ENCODE measurements around the gene KLHL10. TPM values are rescaled to one million over a fixed set of nuclear protein-coding genes. Genes with fewer than 3 reads are reported as not detected.

KLHL10 gene
- total and polyA plus RNA-seq, 10 donors: 0.03 to 2.1 (median 0.20) TPM; not detected in 5

GRCh38 chr17:41895617-41896016 lies 58.0 kb downstream of the KLHL10 start:
- TF ChIP-seq POLR2AphosphoS5 (IDR thresholded peaks at IDR 0.05): no peak
- no peak for TF ChIP-seq CTCF (IDR thresholded peaks at IDR 0.05 in 8 of 11, conservative IDR thresholded peaks at IDR 0.05 in 3 of 11)
- no peak for TF ChIP-seq POLR2A (IDR thresholded peaks at IDR 0.05)
- intact Hi-C loops (cut with DNase I; ENCODE audit: low total_unique reads): no loop called here
- Histone ChIP-seq H3K27me3 (replicated peaks in 1 of 7) (no peaks in the 10 kb centered on the region), H3K36me3 (peaks cover 3 to 100% (median 94%) of the 10 kb centered on the region in 6 donors), H3K9me3 (no peaks in the 10 kb centered on the region), H3K27ac (peak overlapping the region in 1 of 8 donors; percentile 13), H3K4me1 (peaks cover 0 to 19% (median 0%) of the 10 kb centered on the region in 6 donors), H3K4me3 (no peak overlapping the region)
- DNase-seq: no peak
- 64 to 88% (median 83%) methylated on average over 5 of the region's 5 CpGs for WGBS, 5 donors

DNA sequence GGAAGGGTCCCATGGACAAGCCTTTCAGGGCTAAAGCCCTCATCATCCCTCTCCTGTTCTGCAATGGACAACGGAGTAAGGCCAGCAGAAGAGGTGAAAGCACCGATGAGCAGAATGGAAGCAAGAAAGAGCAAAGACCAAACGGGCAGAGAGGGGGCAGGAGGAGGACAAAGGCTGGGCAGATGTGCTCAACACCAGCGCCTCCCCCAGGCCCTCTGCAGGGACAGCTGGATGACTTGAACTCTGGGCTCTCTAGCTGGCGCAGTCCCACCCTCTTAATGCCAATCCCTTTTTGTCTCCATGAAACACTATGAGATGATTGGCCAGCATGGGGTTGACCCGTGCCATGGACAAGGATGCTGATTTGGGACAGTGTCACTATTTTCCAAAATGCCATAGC lies 59.1 kb downstream of the KLHL10 start:
- Histone ChIP-seq H3K9me3 (no peaks in the 10 kb centered on the region), H3K27me3 (replicated peaks in 1 of 7) (no peaks in the 10 kb centered on the region), H3K4me3 (no peak overlapping the region), H3K27ac (no peak overlapping the region), H3K4me1 (peaks cover 0 to 19% (median 0%) of the 10 kb centered on the region in 6 donors), H3K36me3 (peaks cover 3 to 100% (median 94%) of the 10 kb centered on the region in 6 donors)
- TF ChIP-seq POLR2AphosphoS5 (IDR thresholded peaks at IDR 0.05) (no peak), POLR2A (IDR thresholded peaks at IDR 0.05) (no peak), CTCF (IDR thresholded peaks at IDR 0.05 in 8 of 11, conservative IDR thresholded peaks at IDR 0.05 in 3 of 11) (no peak)
- no peak for DNase-seq
- WGBS, 5 donors: 92 to 98% (median 96%) methylated on average over 6 of the region's 6 CpGs
- intact Hi-C loops (cut with DNase I; ENCODE audit: low total_unique reads): no loop called here

Small RNAs within 50 kb of the gene (small RNA-seq; reads per million reads assigned to genes)
- gene AC125257.2: 0 reads per million in 4 donors

Other genes with a start within 250 kb of the KLHL10 start
- not detected for gene KRT16, start 225.1 kb upstream of the KLHL10 start, total RNA-seq
- gene KRT16, start 225.1 kb upstream of the KLHL10 start, polyA plus RNA-seq: under 1 TPM in 2 of 3 donors, not detected in 1; 0.07 to 0.19 TPM
- gene KRT17, start 213.2 kb upstream of the KLHL10 start, total RNA-seq: 1 to 10 TPM in 1 of 7 donors, not detected in 6; 1.2 TPM
- gene KRT17, start 213.2 kb upstream of the KLHL10 start, polyA plus RNA-seq: under 1 TPM in 2 of 3 donors, not detected in 1; 0.58 to 0.70 TPM
- gene EIF1, start 148.9 kb upstream of the KLHL10 start, total RNA-seq: 100 to 1,000 TPM; 313 to 897 (median 665) TPM
- 100 to 1,000 TPM; 560 to 722 (median 560) TPM for gene EIF1, start 148.9 kb upstream of the KLHL10 start, polyA plus RNA-seq
- not detected for gene GAST, start 125.5 kb upstream of the KLHL10 start, total RNA-seq
- not detected for gene GAST, start 125.5 kb upstream of the KLHL10 start, polyA plus RNA-seq
- gene HAP1, start 103.2 kb upstream of the KLHL10 start, total RNA-seq: 1 to 10 TPM in 5 of 7 donors, under 1 TPM in 2; 0.83 to 8.4 (median 1.7) TPM
- under 1 TPM; 0.33 to 0.58 (median 0.54) TPM for gene HAP1, start 103.2 kb upstream of the KLHL10 start, polyA plus RNA-seq
- 10 to 100 TPM; 17.3 to 73.1 (median 45.3) TPM for gene JUP, start 51.1 kb upstream of the KLHL10 start, total RNA-seq
- 10 to 100 TPM; 13.7 to 17.4 (median 14.3) TPM for gene JUP, start 51.1 kb upstream of the KLHL10 start, polyA plus RNA-seq
- gene P3H4, start 25.9 kb upstream of the KLHL10 start, total RNA-seq: 1 to 10 TPM; 5.5 to 7.1 (median 6.0) TPM
- 1 to 10 TPM; 3.3 to 5.1 (median 3.5) TPM for gene P3H4, start 25.9 kb upstream of the KLHL10 start, polyA plus RNA-seq
- 10 to 100 TPM; 14.8 to 30.8 (median 16.7) TPM for gene FKBP10, start 24.8 kb upstream of the KLHL10 start, total RNA-seq
- 10 to 100 TPM in 1 of 3 donors, 1 to 10 TPM in 2; 9.6 to 18.9 (median 9.9) TPM for gene FKBP10, start 24.8 kb upstream of the KLHL10 start, polyA plus RNA-seq
- 10 to 100 TPM; 17.0 to 43.9 (median 26.0) TPM for gene NT5C3B, start 1.6 kb upstream of the KLHL10 start, total RNA-seq
- 10 to 100 TPM; 38.9 to 62.7 (median 60.9) TPM for gene NT5C3B, start 1.6 kb upstream of the KLHL10 start, polyA plus RNA-seq
- 10 to 100 TPM; 10.1 to 25.2 (median 12.6) TPM for gene KLHL11, start 27.6 kb downstream of the KLHL10 start, total RNA-seq
- gene KLHL11, start 27.6 kb downstream of the KLHL10 start, polyA plus RNA-seq: 1 to 10 TPM in 1 of 3 donors, under 1 TPM in 2; 0.17 to 1.1 (median 0.20) TPM
- 100 to 1,000 TPM in 2 of 7 donors, 10 to 100 TPM in 5; 64.9 to 112 (median 87.6) TPM for gene ACLY, start 81.1 kb downstream of the KLHL10 start, total RNA-seq
- 10 to 100 TPM; 17.7 to 28.6 (median 21.6) TPM for gene ACLY, start 81.1 kb downstream of the KLHL10 start, polyA plus RNA-seq
- 1 to 10 TPM in 1 of 7 donors, under 1 TPM in 2, not detected in 4; 0.20 to 1.0 (median 0.52) TPM for gene ODAD4, start 92.8 kb downstream of the KLHL10 start, total RNA-seq
- under 1 TPM; 0.22 to 0.35 (median 0.30) TPM for gene ODAD4, start 92.8 kb downstream of the KLHL10 start, polyA plus RNA-seq
- 10 to 100 TPM; 29.2 to 49.8 (median 44.2) TPM for gene CNP, start 129.0 kb downstream of the KLHL10 start, total RNA-seq
- gene CNP, start 129.0 kb downstream of the KLHL10 start, polyA plus RNA-seq: 10 to 100 TPM; 22.3 to 41.6 (median 25.9) TPM
- gene DNAJC7, start 179.6 kb downstream of the KLHL10 start, total RNA-seq: 100 to 1,000 TPM in 1 of 7 donors, 10 to 100 TPM in 6; 60.6 to 108 (median 90.4) TPM
- gene DNAJC7, start 179.6 kb downstream of the KLHL10 start, polyA plus RNA-seq: 10 to 100 TPM; 68.5 to 75.7 (median 71.6) TPM
- 10 to 100 TPM; 20.7 to 38.8 (median 25.2) TPM for gene NKIRAS2, start 182.3 kb downstream of the KLHL10 start, total RNA-seq
- 10 to 100 TPM; 11.3 to 20.3 (median 12.4) TPM for gene NKIRAS2, start 182.3 kb downstream of the KLHL10 start, polyA plus RNA-seq
- gene C17orf113, start 212.8 kb downstream of the KLHL10 start, total RNA-seq: 1 to 10 TPM in 2 of 7 donors, under 1 TPM in 5; 0.43 to 1.6 (median 0.85) TPM
- under 1 TPM; 0.35 to 0.51 (median 0.43) TPM for gene C17orf113, start 212.8 kb downstream of the KLHL10 start, polyA plus RNA-seq